GM13976 (cell line): ENCODE results near the gene PRIM1.
"Not testable (repeated sequence)": the region's sequence is repeated elsewhere in the genome, so short reads cannot be mapped to it uniquely, and the experiment has no call there.

ENCODE experiments used
- DNase-seq: peaks from one replicate; pipeline ENCODE4 v3.0.0; 2012; ENCODE audit warnings: low spot score
- in situ Hi-C: fragments of 300-500 bp; cut with MboI; formaldehyde crosslinking; loops from one replicate; pipeline ENCODE4 v1.12.0; 2022; ENCODE audit warnings: low sequenced_read_pairs, mixed read lengths, inconsistent platforms; ENCODE audit not compliant: unreplicated experiment
- TF ChIP-seq, protein P1 (sequence below): IDR thresholded peaks from 2 replicates; pipeline ENCODE4 v1.5.1; 2012; ENCODE audit warnings: borderline replicate concordance, mild to moderate bottlenecking; ENCODE audit not compliant: insufficient read depth; ENCODE audit errors: extremely low read depth, missing control alignments, control extremely low read depth

Gene PRIM1

DNA sequence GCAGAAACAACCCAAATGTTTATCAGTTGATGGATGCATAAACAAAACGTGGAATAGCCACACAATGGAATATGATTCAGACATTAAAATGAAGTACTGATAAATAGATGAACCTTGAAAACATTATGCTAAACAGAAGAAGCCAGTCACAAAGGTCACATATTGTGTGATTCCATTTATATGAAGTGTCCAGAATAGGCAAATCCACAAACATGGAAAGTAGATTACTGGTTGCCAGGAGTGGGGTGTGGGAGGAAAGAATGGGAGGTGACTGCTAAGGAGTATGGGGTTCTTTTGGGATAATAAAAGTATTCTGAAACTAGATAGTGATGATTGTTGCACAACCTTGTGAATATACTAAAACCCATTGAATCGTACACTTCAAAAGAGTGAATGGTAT, 9.7 kb upstream of the PRIM1 start:
- in situ Hi-C loops: no loop called here
- TF ChIP-seq, protein P1, sequence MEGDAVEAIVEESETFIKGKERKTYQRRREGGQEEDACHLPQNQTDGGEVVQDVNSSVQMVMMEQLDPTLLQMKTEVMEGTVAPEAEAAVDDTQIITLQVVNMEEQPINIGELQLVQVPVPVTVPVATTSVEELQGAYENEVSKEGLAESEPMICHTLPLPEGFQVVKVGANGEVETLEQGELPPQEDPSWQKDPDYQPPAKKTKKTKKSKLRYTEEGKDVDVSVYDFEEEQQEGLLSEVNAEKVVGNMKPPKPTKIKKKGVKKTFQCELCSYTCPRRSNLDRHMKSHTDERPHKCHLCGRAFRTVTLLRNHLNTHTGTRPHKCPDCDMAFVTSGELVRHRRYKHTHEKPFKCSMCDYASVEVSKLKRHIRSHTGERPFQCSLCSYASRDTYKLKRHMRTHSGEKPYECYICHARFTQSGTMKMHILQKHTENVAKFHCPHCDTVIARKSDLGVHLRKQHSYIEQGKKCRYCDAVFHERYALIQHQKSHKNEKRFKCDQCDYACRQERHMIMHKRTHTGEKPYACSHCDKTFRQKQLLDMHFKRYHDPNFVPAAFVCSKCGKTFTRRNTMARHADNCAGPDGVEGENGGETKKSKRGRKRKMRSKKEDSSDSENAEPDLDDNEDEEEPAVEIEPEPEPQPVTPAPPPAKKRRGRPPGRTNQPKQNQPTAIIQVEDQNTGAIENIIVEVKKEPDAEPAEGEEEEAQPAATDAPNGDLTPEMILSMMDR: no peak
- no peak for DNase-seq

DNA sequence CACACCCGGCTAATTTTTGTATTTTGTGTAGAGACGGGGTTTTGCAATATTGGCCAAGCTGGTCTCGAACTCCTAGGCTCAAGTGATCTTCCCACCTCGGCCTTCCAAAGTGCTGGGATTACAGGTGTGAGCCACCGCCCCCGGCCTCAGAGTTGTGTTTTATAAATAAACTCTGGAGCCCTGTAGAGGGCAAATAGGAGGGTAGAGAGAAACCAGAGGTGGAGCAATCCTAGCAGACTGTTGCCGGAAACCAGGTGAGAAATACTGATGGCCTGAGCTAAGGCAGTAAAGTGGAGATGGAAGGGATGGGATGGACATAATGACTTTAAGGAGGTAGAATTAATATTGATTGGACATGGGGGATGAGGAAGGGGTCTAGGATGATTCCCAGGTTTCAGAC, 8.3 kb upstream of the PRIM1 start:
- in situ Hi-C loops: no loop called here
- TF ChIP-seq, protein P1: no peak
- no peak for DNase-seq

DNA sequence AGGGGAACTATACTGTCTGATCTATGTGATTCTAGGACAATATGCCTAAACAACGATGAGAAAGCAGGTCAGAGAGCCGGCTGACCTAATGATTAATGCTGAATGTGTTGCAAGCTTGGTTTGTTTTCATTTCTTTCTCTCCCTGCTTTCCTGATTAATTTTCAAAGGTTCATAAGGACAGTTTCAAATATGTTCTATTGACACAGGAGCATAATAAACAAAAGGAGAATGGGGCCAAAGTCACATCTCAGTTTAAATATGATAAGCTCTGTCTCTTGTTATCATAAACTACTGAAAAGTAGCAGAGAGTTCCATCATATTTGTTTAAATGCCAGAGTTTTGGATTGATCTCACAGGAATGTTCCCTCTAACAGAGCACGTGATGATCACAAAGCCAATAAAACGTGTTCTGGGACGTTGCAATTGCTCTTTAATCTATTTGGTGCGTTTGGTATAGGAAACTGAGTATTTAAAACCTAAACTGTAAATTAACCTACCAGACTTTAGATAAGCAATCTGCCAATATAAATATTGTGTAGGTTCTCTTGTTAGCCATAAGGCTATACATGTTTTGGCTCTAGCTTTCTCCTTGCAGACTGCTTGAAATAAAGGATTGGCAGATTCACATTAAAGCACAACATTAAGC, 7.3 kb upstream of the PRIM1 start:
- no peak for DNase-seq

DNA sequence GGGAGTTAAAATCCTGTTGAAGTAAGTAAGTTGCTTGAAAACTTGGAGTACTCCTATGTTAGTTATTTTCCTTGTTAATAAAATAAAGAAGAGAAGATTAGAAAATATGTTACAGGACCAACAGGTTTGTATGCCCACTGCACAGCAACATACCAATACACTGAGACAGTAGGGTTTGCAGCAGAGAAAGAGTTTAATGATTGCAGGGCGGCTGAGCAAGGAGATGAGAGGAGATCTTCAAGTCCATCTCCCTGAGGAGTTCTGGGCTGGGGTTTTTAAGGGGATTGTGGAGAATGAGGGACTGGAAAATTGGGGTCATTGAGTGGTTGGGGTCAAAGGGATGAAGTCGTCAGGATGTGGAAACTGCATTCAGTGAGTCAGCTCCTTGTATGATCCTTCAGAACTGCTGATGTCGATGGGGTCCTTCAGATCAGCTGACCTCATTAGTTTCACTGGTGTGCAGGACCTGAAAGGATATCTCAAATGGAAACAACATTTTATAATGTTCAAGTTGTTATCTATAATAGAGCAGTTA, 6.7 kb upstream of the PRIM1 start:
- in situ Hi-C loops: loop anchor here (5.0 to 10.0 kb wide), 2 partner anchors 244 to 356 kb away; partner anchors contain the start of gene STAT6
- DNase-seq: no peak
- TF ChIP-seq, protein P1: no peak

More for the DNA sequence above, 7.3 kb upstream of the PRIM1 start:
- TF ChIP-seq, protein P1: no peak
- in situ Hi-C loops: loop anchor here (5.0 to 10.0 kb wide), 2 partner anchors 243 to 355 kb away; partner anchors contain the start of gene STAT6

DNA sequence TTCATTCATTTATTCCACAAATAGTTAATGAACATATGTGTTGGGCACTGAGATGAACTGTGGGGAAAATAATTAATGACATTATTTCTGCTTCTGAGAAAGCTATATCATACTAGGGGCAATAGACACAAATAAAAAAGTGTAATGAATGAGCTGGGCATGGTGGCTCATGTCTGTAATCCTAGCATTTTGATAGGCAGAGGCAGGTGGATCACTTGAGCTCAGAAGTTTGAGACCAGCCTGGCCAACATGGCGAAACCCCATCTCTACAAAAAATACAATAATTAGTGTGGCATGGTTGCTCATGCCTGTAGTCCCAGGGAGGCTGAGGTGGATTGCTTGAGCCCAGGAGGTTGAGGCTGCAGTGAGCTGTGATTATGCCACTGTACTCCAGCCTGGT, 5.8 kb upstream of the PRIM1 start:
- DNase-seq: not testable (repeated sequence)
- in situ Hi-C loops: loop anchor here (5.0 to 10.0 kb wide), 2 partner anchors 244 to 357 kb away; partner anchors contain the start of gene STAT6

DNA sequence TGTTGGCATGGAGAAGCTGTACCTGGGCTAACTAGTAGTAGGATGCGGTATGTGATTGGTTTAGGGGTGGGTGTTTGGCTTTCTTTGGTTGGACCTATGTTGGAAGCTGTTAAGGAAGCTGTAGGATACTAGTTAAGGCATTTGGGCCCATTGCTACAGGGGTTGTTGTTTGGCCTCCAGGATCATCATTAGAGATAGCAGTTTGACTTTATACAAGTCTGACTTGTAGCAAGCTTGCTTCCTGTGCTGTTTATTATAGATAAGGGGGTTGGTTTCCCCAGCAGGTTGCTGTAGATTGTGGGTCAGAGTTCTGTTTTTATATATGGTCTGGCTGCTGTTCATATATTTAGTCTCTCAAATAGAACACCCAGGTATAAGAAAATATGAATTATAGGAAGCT, 1.4 kb upstream of the PRIM1 start:
- in situ Hi-C loops: loop anchor here (10.0 kb wide), 1 partner anchor 361 kb away; the partner anchor contains the start of gene STAT6
- TF ChIP-seq, protein P1: no peak
- no peak for DNase-seq

DNA sequence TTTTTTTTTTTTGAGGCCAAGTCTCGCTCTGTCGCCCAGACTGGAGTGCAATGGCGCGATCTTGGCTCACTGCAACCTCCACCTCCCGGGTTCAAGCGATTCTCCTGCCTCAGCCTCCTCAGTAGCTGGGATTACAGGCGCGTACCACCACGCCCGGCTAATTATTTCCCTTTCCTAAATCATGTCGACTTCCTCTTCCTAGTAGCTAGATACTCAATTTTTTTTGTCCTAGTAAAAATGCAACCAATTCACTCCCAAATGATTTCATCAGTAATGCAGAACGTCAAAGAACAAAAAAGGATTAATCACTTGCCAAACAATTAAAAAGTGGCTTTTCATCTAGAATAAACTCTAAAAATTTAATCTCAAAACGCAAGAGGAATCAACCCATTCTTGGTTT, 1.5 kb downstream of the PRIM1 start:
- in situ Hi-C loops: loop anchor here (10.0 kb wide), 1 partner anchor 364 kb away; the partner anchor contains the start of gene STAT6
- not testable (repeated sequence) for DNase-seq
